Spleen (tissue), 11 donors: Measurements from ENCODE around the gene ARR3. TPM values are rescaled to one million over a fixed set of nuclear protein-coding genes. Genes with fewer than 3 reads are reported as not detected.

Experiments
- DNase-seq: peaks from one replicate; pipeline ENCODE4 v3.0.0-alpha.2; 2020
- H3K27ac ChIP-seq, 8 donors: fragments of 200-600 bp; sonication (generic) in 7 of 8; 1 replicate in 4 of 8; 2 replicates in 4 of 8; pipeline versions ENCODE4 v1.5.0 to v1.8.0; 2016 to 2021; ENCODE audit warnings: inconsistent platforms in 4 of 8, mild to moderate bottlenecking in 4 of 8, moderate library complexity in 1 of 8
- H3K27me3 ChIP-seq, 7 donors: fragments of 200-600 bp; sonication (generic) in 6 of 7; replicated peaks in 1 of 7; 1 replicate in 4 of 7; 2 replicates in 3 of 7; pipeline versions ENCODE4 v1.5.0 to v1.8.0; 2016 to 2021; ENCODE audit warnings: inconsistent platforms in 3 of 7, mild to moderate bottlenecking in 1 of 7
- H3K36me3 ChIP-seq, 6 donors: fragments of 200-600 bp; sonication (generic) in 5 of 6; 1 replicate in 4 of 6; 2 replicates in 2 of 6; pipeline versions ENCODE4 v1.5.0 to v1.8.0; 2016 to 2021; ENCODE audit warnings: inconsistent platforms in 2 of 6
- H3K4me1 ChIP-seq, 6 donors: fragments of 200-600 bp; sonication (generic) in 5 of 6; 1 replicate in 3 of 6; 2 replicates in 3 of 6; pipeline versions ENCODE4 v1.5.0 to v1.8.0; 2016 to 2021; ENCODE audit warnings: inconsistent platforms in 3 of 6
- H3K4me3 ChIP-seq, 8 donors: fragments of 200-600 bp; sonication (generic) in 7 of 8; 1 replicate in 4 of 8; 2 replicates in 4 of 8; pipeline versions ENCODE4 v1.5.0 to v1.8.0; 2016 to 2021; ENCODE audit warnings: inconsistent platforms in 4 of 8, mild to moderate bottlenecking in 4 of 8, moderate library complexity in 2 of 8
- H3K9me3 ChIP-seq, 8 donors: fragments of 200-600 bp; sonication (generic) in 7 of 8; 1 replicate in 4 of 8; 2 replicates in 4 of 8; pipeline versions ENCODE4 v1.5.0 to v1.8.0; 2016 to 2021; ENCODE audit warnings: inconsistent platforms in 4 of 8
- POLR2A ChIP-seq, 3 donors: fragments of 450-650 bp; IDR thresholded peaks; one replicate each; pipeline ENCODE4 v1.5.1; 2017; ENCODE audit warnings: antibody characterized with exemption in 3 of 3, mild to moderate bottlenecking in 1 of 3
- POLR2AphosphoS5 ChIP-seq, 3 donors: sonication (generic); formaldehyde crosslinking; IDR thresholded peaks; one replicate each; pipeline ENCODE4 v1.5.1; 2017; ENCODE audit warnings: antibody characterized with exemption in 3 of 3
- WGBS, 5 donors: extraction: QIAGEN DNeasy Blood & Tissue Kit in 3 of 5; methylation state at CpG; one replicate each; pipeline versions ENCODE4 v1.1.5 to v1.1.7; 2013 to 2018; 5-methylcytosine and 5-hydroxymethylcytosine counted together
- intact Hi-C: fragments of 100-400 bp; cut with DNase I; formaldehyde crosslinking; loops from one replicate; pipeline ENCODE4 v1.15.0; 2023; ENCODE audit warnings: low total_unique reads
- polyA plus RNA-seq, 3 donors: library from polyadenylated mRNA; stranded (reverse); fragments of 200-250 nt; gene quantifications; one replicate each; pipeline ENCODE4 v1.2.1, GENCODE V29; 2013
- total RNA-seq, 7 donors: library from RNA; depleted of rRNA in 3 of 7; stranded (reverse); fragments of >200 nt in 3 of 7; fragmentation: NEBNext Ultra II Directional in 4 of 7; extraction: Animal tissue kit (Norgen Biotek cat#: 25700) in 4 of 7; gene quantifications; one replicate each; pipeline versions ENCODE4 v1.1.0 to v1.2.1, GENCODE V29; 2016 to 2021
- TF ChIP-seq, protein P1 (sequence below), 11 experiments: fragments of 200-600 bp in 7 of 11; fragments of 450-650 bp in 4 of 11; sonication (generic) in 4 of 11; IDR thresholded peaks in 8 of 11; conservative IDR thresholded peaks in 3 of 11; 1 replicate in 7 of 11; 2 replicates in 4 of 11; pipeline versions ENCODE4 v1.4.0 to v1.8.0; 2016 to 2021; ENCODE audit warnings: antibody characterized with exemption in 11 of 11, inconsistent platforms in 4 of 11, mild to moderate bottlenecking in 1 of 11
- donor health status: healthy with polysubstance abuse.
- donor health status: DM: no; HTN: no; CAD: no; lungs with moderate emphysema.
- donor health status: DM: no; HTN: no; CAD: no.
- donor health status: Bipolar disorder and iron deficiency.
- donor health status: healthy.
- donor health status: DM: no; HTN: no; CAD: no.
- donor health status: DM: yes; HTN: yes; CAD: no.

The ARR3 gene
- total and polyA plus RNA-seq, 10 donors: not detected

DNA sequence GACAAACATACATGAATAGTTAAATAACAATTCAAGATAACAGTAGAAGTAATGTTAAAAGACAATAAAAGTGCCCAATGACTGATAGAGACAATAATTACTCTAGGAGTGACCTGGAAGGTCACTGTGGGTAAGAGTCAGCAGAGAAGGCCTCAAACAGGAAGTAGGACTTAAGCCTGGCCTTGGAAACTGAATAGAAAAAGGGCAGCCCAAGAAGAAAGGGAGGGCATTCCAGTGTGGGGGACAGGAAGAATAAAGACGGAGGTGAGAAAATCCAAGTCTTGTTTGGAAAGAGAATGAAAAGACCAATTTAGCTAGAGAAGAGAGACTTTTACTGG lies 14.1 kb upstream of the ARR3 start:
- no peak for TF ChIP-seq POLR2A (IDR thresholded peaks at IDR 0.05)
- TF ChIP-seq POLR2AphosphoS5 (IDR thresholded peaks at IDR 0.05): no peak
- TF ChIP-seq, protein P1, sequence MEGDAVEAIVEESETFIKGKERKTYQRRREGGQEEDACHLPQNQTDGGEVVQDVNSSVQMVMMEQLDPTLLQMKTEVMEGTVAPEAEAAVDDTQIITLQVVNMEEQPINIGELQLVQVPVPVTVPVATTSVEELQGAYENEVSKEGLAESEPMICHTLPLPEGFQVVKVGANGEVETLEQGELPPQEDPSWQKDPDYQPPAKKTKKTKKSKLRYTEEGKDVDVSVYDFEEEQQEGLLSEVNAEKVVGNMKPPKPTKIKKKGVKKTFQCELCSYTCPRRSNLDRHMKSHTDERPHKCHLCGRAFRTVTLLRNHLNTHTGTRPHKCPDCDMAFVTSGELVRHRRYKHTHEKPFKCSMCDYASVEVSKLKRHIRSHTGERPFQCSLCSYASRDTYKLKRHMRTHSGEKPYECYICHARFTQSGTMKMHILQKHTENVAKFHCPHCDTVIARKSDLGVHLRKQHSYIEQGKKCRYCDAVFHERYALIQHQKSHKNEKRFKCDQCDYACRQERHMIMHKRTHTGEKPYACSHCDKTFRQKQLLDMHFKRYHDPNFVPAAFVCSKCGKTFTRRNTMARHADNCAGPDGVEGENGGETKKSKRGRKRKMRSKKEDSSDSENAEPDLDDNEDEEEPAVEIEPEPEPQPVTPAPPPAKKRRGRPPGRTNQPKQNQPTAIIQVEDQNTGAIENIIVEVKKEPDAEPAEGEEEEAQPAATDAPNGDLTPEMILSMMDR (IDR thresholded peaks at IDR 0.05 in 8 of 11, conservative IDR thresholded peaks at IDR 0.05 in 3 of 11): no peak
- no peak for DNase-seq
- Histone ChIP-seq H3K9me3 (no peaks in the 10 kb centered on the region), H3K27ac (no peak overlapping the region), H3K4me3 (no peak overlapping the region), H3K27me3 (no peaks in the 10 kb centered on the region), H3K4me1 (no peaks in the 10 kb centered on the region), H3K36me3 (no peaks in the 10 kb centered on the region)
- intact Hi-C loops: no loop called here
- 57 to 76% (median 68%) methylated on average over 1 of the region's 1 CpG for WGBS, 5 donors

DNA sequence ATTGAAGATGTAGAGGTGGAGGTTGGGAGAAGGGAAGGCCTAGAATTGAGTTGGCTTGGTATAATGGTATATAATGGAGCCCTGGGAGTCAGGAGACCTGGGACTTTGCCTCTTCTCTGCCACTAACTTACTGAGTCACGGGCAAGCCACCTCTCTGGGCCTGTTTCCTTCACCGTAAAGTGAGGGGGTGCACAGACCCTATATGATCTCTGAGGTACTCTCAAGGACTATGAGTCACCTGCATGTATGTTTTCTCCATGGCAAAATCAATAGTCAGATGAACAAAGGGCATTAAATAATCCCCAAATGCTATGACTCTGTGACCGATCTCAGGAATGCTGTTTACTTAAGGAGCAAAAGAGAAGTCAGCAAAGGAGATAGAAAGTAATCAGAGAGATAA lies 13.2 kb upstream of the ARR3 start:
- no peaks in the 10 kb centered on the region for H3K9me3 ChIP-seq
- 85 to 100% (median 98%) methylated on average over 3 of the region's 3 CpGs for WGBS, 5 donors
- H3K27me3 ChIP-seq: no peaks in the 10 kb centered on the region
- no peak overlapping the region for H3K4me3 ChIP-seq
- no peaks in the 10 kb centered on the region for H3K4me1 ChIP-seq
- intact Hi-C loops: no loop called here
- DNase-seq: no peak
- H3K27ac ChIP-seq: no peak overlapping the region
- H3K36me3 ChIP-seq: no peaks in the 10 kb centered on the region
- TF ChIP-seq, protein P1 (IDR thresholded peaks at IDR 0.05 in 8 of 11, conservative IDR thresholded peaks at IDR 0.05 in 3 of 11): no peak
- TF ChIP-seq POLR2AphosphoS5 (IDR thresholded peaks at IDR 0.05): no peak
- no peak for TF ChIP-seq POLR2A (IDR thresholded peaks at IDR 0.05)

DNA sequence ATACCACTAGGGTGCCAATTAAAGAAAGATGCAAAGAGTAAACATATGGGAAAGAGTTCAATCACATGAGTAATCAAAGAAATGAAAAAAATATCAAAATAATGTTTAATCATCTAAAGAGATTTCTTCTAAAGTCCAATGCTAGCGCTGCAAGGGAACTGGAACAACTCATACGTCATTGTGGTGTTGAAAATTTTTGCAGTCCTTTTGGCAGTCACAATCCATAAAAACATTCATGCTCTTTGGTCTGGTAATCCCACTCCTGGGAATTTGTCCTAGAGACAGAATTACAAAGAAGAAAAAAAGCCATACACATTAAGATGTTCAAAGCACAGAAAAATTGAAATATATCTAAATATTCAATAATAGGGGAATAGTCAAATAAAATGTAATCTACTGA lies 12.7 kb upstream of the ARR3 start:
- WGBS, 5 donors: 79 to 100% (median 97%) methylated on average over 2 of the region's 2 CpGs
- intact Hi-C loops: no loop called here
- Histone ChIP-seq H3K9me3 (no peaks in the 10 kb centered on the region), H3K27me3 (no peaks in the 10 kb centered on the region), H3K4me3 (no peak overlapping the region), H3K36me3 (no peaks in the 10 kb centered on the region), H3K4me1 (no peaks in the 10 kb centered on the region), H3K27ac (no peak overlapping the region)
- TF ChIP-seq POLR2A (IDR thresholded peaks at IDR 0.05): no peak
- no peak for TF ChIP-seq POLR2AphosphoS5 (IDR thresholded peaks at IDR 0.05)
- TF ChIP-seq, protein P1 (IDR thresholded peaks at IDR 0.05 in 8 of 11, conservative IDR thresholded peaks at IDR 0.05 in 3 of 11): no peak
- no peak for DNase-seq

DNA sequence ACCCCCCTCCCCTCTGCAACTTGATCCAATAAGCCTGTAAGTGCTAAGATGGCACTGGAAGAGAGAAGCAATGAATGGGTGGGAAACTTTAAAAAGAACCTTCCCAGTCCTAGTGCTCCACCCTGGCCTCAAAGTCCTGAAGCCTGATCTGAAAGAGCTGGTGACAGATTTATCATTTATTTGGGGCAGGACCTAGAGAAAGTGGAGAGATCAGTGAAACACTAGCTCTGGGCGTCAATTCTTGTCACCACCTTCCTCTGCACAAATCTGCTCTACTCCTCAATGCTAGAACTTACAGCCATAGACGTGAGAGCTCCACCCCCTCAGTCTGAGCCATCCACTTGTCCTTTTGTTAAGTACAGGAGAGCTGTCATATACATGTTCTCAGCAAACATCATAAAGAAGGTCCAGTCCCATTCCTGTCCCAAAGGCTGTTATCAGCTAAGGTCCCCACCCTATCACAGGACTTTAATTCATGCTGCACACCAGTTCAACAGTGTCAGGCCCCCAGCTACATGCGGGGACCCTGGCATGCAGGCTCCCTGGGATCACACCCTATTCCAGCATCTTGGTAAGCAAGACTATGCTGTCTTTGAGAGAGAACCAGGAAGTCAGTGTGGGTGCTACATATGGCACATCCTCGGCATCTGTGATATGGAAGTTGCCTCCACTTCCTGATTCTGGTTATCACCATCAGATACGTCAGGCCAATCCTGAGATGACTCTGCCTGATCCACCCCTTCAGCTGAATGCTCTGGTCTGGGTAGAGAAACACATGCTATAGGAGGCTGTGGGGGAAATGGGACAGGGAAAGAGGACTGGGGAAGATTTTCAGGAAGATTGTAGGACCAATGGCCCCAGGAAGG lies 10.5 kb upstream of the ARR3 start:
- H3K9me3 ChIP-seq: no peaks in the 10 kb centered on the region
- no peak for DNase-seq
- no peak overlapping the region for H3K27ac ChIP-seq
- intact Hi-C loops: no loop called here
- H3K4me1 ChIP-seq: no peaks in the 10 kb centered on the region
- no peaks in the 10 kb centered on the region for H3K36me3 ChIP-seq
- H3K4me3 ChIP-seq: no peak overlapping the region
- H3K27me3 ChIP-seq: no peaks in the 10 kb centered on the region
- WGBS, 5 donors: 62 to 93% (median 66%) methylated on average over 5 of the region's 5 CpGs
- TF ChIP-seq, protein P1 (IDR thresholded peaks at IDR 0.05 in 8 of 11, conservative IDR thresholded peaks at IDR 0.05 in 3 of 11): no peak
- no peak for TF ChIP-seq POLR2AphosphoS5 (IDR thresholded peaks at IDR 0.05)
- no peak for TF ChIP-seq POLR2A (IDR thresholded peaks at IDR 0.05)
